Prostate gland (tissue), 2 donors: ENCODE data around the gene CELA2A.
"Not testable (repeated sequence)": the region's sequence is repeated elsewhere in the genome, so short reads cannot be mapped to it uniquely, and the experiment has no call there.

ENCODE experiments used
- CTCF ChIP-seq, 4 experiments: fragments of 200-600 bp in 2 of 4; fragments of 450-650 bp in 2 of 4; sonication (generic) in 2 of 4; IDR thresholded peaks; 1 replicate in 3 of 4; 2 replicates in 1 of 4; pipeline ENCODE4 v1.5.1; 2016 to 2019; ENCODE audit warnings: antibody characterized with exemption in 4 of 4, mild to moderate bottlenecking in 2 of 4, moderate library complexity in 2 of 4
- POLR2A ChIP-seq: fragments of 450-650 bp; IDR thresholded peaks from one replicate; pipeline ENCODE4 v1.6.1; 2016; ENCODE audit warnings: antibody characterized with exemption, mild to moderate bottlenecking
- POLR2AphosphoS5 ChIP-seq: sonication (generic); formaldehyde crosslinking; IDR thresholded peaks from one replicate; pipeline ENCODE4 v1.6.1; 2017; ENCODE audit warnings: antibody characterized with exemption

- TF ChIP-seq POLR2A; CTCF (IDR thresholded peaks at IDR 0.05); POLR2AphosphoS5: not testable (repeated sequence)
Measured at GRCh38 chr1:15463926-15464322, 7.4 kb downstream of the CELA2A start.
